Embryonic facial prominence (tissue), 1 donor: ENCODE results near the gene MEOX2.

Experiments used
- DNase-seq: peaks from one replicate; pipeline ENCODE4 v3.0.0-alpha.2; 2016; ENCODE audit errors: extremely low spot score

MEOX2 gene

DNA sequence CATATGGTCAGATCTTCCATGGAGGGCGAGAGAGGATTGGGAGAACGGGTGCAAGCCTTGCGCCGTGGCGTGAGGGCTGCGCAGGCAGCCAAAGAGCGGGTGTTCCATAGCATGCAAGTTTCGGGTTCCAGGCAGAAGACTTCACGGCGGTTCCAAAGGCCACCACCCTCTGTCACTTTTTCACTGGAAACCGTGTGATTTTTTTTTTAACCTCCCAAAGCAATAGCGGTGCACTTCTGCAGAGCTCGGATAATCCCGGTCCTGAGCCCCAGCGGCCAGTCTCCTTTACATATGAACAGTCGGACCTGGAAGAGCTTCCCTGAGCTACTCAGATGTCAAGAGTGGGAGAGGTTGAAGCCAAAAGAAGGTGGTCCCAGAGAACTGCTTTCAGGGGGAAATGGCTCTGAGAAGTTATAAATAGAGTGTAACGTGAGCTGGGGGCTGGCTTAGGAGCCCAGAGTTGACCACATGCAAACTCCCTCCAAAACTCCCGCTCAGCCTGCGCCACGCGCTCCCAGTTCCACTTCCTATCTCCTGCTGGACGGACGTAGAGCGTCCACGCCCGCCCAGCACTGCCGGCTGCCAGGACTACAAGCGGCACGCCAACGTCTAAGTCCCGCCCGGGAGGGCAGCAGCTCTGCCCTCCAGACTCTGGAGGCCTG is at the start of gene MEOX2:
TSS of gene MEOX2 (minus strand) at position 389 of the 662 bp plus-strand sequence. CDS start at position 108, 281 bp downstream.
- peak; percentile 59 for DNase-seq

DNA sequence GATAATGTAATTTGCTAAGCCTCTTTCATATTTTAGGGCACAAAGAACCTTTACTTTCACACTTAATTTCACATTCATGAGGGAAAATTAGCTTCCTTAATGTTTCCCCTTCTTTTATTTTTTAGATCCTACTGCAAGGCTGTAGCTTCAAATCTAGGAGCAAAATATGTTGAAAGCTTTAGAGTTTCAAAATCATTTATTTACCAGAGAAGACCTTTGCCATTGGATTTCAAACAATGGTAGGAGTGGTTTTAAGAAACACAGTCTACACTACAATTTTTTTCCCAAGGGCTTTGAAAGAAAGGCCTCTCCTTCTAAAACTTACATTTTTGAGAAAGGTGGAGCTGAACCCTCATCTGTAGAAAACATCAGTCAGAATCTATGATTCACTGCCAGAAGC is 43.3 kb upstream of the MEOX2 start:
- no peak for DNase-seq

DNA sequence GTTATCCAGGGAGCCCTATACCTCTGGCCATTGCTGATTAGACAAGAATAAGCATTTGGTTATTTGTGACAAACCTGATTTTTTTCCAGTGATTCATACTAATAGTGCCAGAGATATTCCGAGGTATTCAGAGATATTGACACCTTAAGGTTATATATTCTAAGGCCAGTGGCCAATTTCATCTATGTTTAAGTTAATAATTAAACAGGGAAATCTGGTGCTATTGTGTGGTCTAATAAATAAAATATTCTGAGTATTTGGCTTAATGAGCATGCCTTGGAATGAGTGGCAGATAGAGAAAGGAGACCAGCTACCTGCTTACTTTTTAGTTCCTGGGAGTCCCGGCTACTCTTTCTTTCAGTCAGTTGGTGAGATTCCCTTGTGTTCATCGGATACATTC is 38.6 kb upstream of the MEOX2 start:
- no peak for DNase-seq

DNA sequence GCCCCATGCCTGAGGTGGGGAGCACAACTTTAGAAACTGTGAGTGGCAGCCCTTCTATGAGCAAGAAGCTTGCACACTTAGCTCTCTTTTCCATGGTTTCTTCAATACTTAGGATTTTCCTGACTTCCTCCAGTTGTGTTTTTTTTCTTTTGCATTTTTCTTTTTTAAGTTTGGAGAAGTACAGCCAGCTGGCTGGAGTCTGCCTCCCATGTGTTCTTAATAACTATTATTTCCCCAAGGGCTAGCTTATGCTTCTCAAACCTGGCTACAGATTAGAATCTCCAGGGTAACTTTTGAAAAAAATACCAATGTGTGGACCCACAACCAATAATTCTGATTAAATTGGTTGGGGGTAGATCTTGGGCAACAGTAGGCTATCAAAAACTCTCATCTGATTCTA is 37.4 kb upstream of the MEOX2 start:
- no peak for DNase-seq

DNA sequence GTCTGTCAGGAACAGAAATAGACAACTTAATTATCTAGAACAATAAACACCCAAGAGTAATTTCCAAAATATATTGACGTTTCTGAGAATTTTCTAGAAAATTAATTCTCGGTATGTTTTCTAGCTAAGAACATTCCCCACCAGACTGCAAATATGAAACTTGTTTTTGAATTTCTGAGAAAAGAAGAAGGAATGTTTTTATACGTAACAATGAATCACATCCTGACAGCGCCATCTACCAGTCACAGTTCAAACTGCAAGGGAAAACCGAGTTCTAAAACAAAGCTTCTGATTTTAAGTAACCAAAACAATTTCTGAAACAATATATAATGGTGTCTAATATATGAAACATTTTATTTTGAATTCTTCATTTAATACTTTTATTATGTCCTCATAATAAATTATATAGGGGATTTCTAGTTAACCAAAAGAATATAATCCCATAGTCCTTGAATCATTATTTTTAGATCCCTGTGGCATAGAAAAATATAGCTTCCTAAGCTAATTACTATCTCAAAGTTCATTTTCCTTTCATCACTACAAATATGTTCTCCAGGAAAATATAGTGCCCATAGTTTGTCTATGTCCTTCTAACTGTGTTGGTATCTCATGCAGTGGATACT is 34.5 kb upstream of the MEOX2 start:
- DNase-seq = no peak

DNA sequence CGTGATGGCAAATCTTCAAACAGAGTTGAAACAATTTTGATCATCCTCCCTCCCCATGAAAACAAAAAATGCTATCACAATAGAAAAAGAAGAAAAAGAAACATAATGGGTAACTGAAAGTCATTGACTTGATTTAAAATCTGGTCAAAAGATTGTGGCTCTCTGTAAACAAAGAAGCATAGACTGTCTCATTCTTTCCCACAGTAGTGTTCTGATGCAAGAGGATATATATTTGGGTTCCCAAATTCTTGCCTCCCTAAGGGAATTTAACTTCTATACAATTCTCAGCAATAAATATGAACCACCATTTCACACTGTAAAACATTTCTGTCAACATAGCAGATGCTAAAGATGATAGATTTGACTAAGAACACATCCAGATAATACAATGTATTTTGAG is 32.8 kb upstream of the MEOX2 start:
- no peak for DNase-seq

DNA sequence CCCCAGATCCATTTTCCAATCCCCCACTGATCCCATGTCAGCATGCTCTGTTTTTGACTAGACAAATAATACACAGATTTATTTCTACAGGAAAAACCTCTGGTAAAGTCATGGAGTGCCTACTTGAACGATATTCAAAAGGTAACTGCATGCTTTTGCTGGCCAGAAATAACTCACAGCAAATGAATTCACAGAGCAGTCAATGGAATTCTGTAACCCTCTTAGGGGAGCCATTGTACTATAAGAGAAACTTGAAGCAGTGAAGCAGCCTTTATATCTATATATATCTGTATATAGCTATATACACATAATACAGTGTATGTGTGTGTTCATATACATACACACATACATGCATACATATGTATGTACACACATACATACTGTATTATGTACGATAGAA is 29.0 kb upstream of the MEOX2 start:
- no peak for DNase-seq

DNA sequence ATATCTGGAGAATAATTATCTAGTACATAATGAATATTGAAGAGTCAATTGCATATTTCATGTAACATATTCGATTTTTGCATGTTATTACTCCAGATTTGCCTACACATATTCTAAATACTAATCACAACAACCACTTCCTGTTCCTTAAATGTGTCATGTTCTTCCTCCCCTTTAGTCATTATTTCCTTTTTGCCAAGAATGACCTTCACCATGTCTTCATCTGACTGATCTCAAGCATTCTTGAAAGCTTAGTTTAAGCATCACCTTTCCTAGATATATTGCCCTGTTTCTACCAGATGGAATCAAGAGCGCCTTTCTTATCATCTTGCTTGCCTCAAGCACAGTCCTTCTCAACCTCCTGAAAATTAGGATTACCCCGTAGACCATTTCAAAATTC is 23.5 kb upstream of the MEOX2 start:
- no peak for DNase-seq

DNA sequence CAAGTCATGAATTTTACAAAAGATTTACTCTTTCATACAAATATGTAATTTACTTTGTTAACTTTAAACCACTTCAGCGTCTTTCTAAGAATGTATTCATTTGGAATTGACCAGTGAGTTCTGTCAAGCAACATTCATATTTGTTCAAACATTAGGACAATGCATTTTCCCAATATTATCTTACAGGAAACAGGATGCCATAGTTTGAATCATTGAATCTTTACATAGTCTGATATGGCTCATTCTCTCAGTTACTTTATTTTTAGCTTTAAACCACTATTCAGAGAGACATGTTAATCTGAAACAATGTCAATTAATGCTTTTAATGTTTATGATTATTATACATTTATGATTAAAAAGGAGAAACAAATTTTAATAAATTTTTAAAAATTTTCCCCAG is 21.1 kb upstream of the MEOX2 start:
- DNase-seq = no peak

DNA sequence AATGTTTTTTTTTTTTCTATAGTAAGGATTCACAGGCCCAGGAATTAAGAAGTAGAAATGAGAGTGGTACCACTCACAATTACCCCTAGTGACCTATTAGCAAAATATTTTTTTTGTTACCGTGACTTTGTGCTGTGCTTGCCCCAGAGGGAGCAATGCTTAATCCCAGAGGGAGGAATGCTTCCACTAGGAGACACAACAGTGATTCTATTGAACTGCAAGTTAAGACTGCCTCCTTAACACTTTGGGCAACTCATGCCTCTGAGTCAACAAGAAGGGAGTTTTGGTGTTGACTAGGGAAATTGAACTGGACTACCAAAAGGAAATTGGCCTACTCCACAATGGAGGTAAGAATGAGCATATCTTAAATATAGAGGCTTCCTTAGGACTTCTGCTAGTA is 17.2 kb upstream of the MEOX2 start:
- DNase-seq = no peak

DNA sequence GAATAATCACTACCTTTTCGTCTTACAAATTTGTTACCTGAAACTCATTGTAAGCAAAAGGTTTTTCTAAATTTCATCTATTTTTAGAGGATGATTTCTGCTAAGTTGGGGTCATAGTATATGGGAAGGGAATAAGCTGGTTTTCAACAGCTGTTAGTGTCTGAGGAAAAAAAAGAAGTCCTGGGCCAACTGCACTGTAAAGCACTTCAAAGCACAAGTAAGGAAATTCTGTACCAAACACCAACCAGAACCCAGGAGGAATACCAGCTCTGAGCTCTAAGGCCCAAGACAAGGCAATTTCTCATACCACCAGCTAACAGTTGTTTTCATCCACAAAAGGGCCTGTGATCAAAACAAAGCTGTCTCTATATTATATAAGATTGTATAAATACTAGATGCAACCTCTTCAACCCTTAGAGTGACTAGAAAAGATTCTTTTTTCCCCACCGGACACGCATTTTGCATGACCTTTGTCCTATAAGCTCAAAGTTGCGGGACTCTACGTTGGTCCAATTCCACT is 6.1 kb upstream of the MEOX2 start:
- DNase-seq = no peak

DNA sequence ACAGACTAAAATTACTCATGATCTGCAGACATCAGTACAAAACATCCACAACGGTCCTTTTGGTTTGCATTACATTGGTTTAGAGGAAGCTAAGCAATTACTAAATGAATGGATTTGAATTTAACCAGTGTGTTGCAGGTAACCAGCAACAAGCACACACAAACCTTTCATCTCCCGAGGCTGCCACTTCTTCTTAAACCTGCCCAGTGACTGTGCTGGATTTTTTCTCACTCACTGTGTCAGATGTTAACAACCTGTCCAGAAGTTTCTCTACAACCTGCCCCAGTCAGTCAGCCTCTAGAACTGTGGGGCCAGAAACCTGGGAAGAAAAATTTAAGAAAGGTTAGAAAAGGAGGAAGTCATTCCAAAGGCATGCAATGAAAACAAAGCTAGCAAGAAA is 2.4 kb upstream of the MEOX2 start:
- DNase-seq = no peak

DNA sequence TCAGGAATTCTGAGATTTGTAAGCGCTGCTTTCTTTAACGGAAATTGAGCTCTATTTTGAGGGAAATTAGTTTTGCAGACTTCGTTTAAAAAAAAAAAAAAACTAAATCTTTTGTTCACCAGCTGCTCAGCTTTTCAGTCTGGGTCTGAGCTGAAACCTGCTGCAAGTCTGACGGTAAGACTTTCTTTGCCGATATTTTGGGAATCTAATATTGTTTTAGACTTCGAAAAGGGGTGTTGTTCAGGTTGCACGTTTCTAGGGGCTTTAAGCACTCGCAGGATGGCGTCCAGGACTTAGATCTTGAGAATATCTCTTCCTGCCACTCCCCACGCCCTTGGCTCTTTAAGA is 1.8 kb upstream of the MEOX2 start:
- no peak for DNase-seq

DNA sequence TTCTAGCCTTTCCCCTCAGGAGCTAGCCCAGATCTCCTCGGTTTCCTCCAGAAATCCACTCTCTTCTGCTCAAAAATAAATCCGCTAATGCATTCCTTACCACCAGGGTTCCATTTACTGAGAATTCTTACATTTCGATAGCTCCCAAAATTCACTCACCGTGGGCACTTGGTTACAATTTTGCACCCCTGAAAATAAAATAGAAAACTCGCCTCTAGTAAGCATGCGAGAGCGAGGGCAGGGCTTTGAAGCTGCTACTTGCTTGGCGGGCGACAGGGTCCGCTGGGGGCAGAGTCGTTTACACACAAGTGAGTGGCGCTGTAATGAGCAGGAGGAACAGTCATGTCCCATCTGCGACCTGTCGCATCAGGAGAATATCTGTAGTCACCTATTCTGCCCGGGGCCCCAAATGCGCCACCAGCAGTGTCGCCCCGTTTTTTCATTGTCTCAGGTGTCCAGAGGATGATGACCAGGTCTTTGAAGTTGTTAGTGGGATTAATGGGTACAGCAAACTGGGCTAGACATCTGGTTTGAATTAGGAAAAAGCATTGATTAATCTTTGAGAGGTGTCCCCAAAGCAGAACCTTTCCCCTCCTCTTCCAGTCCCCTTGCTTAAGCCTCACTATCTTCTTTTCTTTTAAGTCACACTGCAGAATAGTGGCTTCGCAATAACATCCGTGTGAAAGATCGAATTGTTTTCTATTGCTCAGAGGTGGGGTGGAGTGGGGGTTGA is 1.2 kb upstream of the MEOX2 start:
- no peak for DNase-seq

DNA sequence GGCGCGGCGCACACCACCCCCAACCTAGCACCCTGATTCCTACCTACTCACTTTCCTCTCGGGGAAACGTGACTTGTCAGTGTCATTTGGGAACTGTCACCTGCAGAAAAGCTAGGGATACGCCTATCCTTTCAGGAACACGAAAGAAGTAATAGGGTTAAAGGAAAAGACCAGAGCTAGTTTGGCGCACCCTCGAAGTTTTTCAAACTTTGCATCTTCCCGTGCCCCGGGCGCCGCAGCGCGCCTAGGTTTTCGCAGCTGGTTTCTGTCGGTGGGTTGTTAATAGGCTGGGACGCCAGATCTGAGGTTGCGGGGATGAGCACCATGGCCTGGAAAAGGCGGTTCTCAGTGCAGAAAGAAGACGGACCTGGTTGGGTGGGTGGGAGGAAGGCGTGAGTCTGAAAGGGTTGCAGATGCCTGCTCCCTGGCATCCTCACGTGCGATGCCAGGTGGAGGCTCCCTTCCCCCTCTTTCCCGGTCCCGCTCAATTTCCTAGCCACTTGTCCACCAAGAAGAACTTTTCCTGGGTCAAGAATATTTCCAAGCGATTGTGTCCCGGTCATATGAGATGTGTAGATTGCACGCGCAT is 568 bp upstream of the MEOX2 start:
- DNase-seq = no peak

DNA sequence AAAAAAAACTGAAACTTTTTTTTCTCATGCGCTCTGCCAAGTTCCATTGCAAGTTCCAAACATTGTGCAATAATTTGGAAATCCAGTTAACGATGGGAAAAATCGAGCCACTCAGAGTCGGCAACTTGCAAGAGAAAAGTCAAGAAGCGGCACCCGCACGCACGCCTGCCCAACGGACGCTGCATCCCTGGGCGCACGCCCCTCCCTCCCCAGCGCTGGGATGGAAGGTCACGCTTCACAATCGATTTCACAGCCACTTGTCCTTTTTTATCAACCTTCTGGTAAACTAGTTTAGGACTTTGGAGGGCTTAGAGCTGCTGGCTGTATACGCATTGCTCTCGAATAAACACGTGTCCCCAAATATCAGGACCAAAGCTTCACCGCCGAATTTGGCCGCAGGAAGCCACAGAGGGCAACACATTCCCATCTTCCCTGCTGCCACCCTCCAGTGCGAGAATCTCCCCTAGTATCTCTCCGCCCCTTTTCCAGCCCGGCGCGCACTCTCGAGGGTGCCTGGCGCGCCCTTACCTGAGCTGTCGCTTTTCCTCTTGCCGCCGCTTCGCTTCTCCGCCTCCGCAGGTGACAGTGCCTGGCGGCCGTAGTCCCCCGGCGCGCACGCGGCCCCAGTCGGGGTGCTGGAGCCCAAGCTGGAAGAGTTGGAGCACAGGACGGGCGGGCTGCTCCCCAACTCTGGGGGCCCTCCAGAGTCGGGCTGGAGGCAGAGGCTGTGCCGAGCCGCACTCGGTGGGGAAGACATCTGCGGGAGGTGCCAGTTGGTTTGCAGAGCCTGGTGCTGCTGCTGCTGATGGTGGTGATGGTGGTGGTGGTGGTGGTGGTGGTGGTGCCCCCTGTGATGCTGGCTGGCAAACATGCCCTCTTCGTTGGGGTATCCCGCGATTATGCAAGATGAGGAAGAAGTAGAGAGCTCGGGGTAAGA is 857 bp downstream of the MEOX2 start:
- no peak for DNase-seq

DNA sequence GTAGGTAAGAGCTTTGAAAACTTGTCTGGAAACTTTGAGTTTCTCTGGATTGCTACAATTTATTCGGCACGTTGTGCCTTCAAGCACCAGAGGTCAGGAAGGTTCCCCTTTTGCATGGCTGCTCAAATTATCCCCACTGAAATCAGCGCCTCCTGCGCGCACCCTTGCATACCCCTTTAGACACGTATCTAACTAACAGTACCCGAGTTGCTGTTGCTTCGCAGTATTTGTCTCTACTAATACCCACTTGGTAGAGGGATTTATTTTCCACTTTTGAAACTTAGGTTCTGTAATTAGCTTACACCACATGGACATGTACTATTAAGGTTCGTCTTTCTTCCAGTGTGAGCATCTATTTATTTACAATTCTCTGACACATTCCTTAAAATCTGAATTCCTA is 1.6 kb downstream of the MEOX2 start:
- no peak for DNase-seq

DNA sequence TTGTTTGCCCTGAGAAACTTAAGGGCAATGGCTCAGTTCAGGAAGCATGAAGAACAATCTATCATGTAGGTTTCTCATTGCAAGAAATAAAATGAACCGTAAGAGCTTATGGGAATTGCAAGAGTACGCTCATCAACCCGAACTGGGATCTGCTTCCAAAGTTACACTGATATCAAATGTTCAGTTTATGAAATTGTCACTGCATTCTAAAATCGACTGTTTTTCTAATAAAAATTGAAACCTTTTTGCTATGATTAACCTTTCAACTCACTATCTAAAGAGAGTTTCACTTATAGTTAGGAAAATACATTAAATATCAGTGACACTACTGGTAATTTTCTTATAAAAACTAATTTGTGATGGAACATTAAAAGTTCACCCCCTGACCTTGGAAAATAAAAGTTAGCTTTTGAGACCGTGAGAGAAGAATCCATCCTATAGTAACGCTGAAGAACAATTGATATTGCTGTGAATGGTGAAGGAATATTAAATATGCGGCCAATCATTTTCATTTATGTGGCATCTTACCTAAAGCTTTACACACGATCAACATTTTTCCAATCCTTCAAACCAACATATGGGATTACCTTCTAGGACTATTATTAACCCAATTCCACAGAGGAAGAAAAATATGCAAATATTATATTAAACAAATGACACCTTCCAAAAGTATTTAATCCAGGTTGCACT is 2.2 kb downstream of the MEOX2 start:
- DNase-seq = no peak

DNA sequence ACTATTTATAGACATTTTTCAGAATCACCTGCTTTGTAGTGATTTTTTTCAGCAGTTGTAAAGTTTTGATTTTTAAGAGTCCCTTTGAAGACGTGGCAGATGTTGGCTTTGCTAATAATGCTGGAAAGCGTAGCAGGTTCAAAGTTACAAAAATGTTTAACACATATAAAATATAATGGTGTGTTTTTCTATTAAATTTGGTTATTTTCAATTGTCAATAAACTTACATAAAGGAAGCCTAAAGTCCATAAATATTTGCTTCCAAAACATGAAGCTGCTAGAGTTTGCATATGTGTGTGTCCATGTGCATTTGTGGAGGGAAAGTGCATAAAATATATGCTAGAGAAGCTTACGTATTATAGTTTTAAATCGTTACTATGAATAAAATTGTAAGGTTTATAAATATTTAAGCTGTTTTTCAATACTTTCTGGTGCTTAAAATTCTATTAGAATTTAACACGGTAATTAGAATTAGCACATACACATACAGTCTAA is 3.7 kb downstream of the MEOX2 start:
- DNase-seq = no peak

DNA sequence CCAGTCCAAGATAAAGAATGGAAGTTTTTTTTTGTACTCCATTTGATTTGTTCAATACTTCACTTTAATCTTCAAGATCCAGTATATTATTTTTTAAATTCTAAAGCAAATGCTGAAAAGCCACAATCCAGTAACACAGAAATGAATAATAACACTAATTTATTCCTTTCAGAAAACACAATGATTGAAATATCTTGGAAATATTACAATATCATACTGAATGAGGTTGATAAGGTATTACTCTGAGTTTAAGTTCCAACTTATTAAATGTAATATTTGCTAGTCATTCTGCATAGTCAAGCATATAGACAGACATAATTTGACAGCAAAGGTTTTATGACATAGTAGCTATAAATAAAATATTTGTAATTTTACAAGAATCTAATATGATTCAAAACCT is 4.4 kb downstream of the MEOX2 start:
- no peak for DNase-seq

DNA sequence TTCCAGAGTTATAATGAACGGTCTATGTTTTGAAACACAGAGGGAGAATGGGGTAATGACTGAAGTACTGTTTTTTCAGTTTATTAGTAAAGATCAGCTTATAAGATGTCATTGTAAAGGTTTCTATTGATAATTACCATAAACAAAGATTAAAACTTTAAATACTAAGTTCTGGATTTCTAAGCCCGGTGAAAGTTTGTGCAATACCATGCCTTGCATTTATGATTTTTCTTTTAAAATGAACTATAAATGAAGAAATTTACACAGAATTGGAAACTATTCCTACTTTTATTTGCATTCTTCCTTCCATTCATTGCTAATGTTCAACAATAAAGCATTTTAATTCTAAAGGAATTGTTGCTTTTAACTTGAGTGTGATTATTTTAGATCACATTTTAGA is 4.9 kb downstream of the MEOX2 start:
- DNase-seq = no peak
